Stimulated activated CD8-positive, alpha-beta memory T cell treated with anti-CD3 and anti-CD28 coated beads, Interleukin-15, amount 100 ng/mL, for 24 hours (primary cell): ENCODE measurements around the gene WRAP53.

ENCODE experiments used
- DNase-seq: peaks from one replicate; pipeline ENCODE4 v3.0.0-alpha.2; 2020; ENCODE audit warnings: low read depth

The WRAP53 gene

GRCh38 chr17:7745748-7746470 lies 57.6 kb downstream of the WRAP53 start:
- DNase-seq, result no peak

GRCh38 chr17:7747635-7748071 lies 59.4 kb downstream of the WRAP53 start:
- no peak for DNase-seq

GRCh38 chr17:7748076-7748775 lies 59.9 kb downstream of the WRAP53 start:
- no peak for DNase-seq

GRCh38 chr17:7750321-7750821 lies 62.1 kb downstream of the WRAP53 start:
- DNase-seq, result no peak
